Testis (tissue), 2 donors: ENCODE data around the gene MBTPS2.
"Not testable (repeated sequence)": the region's sequence is repeated elsewhere in the genome, so short reads cannot be mapped to it uniquely, and the experiment has no call there.

Experiments used
- CTCF ChIP-seq, 3 experiments: fragments of 450-650 bp in 2 of 3; fragments of 200-600 bp in 1 of 3; sonication (generic) in 1 of 3; IDR thresholded peaks; one replicate each; pipeline ENCODE4 v1.5.1; 2016 to 2019; ENCODE audit warnings: antibody characterized with exemption in 3 of 3, mild to moderate bottlenecking in 2 of 3, moderate library complexity in 1 of 3
- POLR2A ChIP-seq: fragments of 450-650 bp; IDR thresholded peaks from one replicate; pipeline ENCODE4 v1.6.1; 2017; ENCODE audit warnings: antibody characterized with exemption, mild to moderate bottlenecking, moderate library complexity

- TF ChIP-seq POLR2A; CTCF (IDR thresholded peaks at IDR 0.05): not testable (repeated sequence)
These were observed 19.2 kb upstream of the MBTPS2 start for GRCh38 chrX:21820170-21820569.
